Dendritic cell treated with granulocyte-macrophage colony-stimulating factor and Interleukin-4, amounts not matched to agents 40 ng/mL and 50 ng/mL, for 4 days (primary cell): Measurements from ENCODE around the gene REG3G.

Experiments
- H3K27ac Mint-ChIP-seq: one replicate; pipeline ENCODE4 v1.8.0; 2022; ENCODE audit warnings: mild to moderate bottlenecking, mixed read lengths
- H3K27me3 Mint-ChIP-seq: one replicate; pipeline ENCODE4 v1.8.0; 2022; ENCODE audit warnings: mild to moderate bottlenecking, mixed read lengths
- H3K36me3 Mint-ChIP-seq: one replicate; pipeline ENCODE4 v1.8.0; 2022; ENCODE audit warnings: low read depth, mixed read lengths
- H3K4me1 Mint-ChIP-seq: one replicate; pipeline ENCODE4 v1.8.0; 2022; ENCODE audit warnings: low read depth, mixed read lengths
- H3K4me3 Mint-ChIP-seq: one replicate; pipeline ENCODE4 v1.8.0; 2022; ENCODE audit warnings: mild to moderate bottlenecking, moderate library complexity, mixed read lengths
- H3K9me3 Mint-ChIP-seq: one replicate; pipeline ENCODE4 v1.8.0; 2022; ENCODE audit warnings: mixed read lengths
- intact Hi-C: fragments of 100-400 bp; cut with micrococcal nuclease; formaldehyde crosslinking; loops from one replicate; pipeline ENCODE4 v1.15.0; 2022

The REG3G gene

DNA sequence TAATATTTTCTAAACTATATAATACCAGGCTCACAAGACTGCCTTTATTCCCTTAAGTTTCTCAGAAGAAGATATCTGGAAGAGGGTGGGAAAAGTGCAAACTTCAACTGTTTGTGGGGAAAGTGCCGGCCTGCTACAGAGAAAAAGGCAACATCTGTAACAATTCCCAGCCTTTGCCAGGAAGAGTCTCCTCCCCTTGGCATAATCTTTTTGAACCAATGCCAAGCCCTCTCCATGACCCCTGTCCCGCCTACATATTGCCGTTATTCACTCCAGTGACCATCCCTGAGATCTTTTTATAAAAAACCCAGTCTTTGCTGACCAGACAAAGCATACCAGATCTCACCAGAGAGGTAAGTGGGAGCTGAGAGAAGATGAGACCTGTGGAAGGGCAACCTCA, at the start of gene REG3G:
Gene REG3G (plus strand): TSS at position 282 of the 400 bp plus-strand sequence. CDS start 392 bp downstream, outside the sequence.
- Mint-ChIP-seq H3K4me1 (no peaks in the 10 kb centered on the region), H3K27me3 (no peaks in the 10 kb centered on the region), H3K36me3 (no peaks in the 10 kb centered on the region), H3K4me3 (no peak within 1 kb of the TSS), H3K27ac (no peak within 1 kb of the TSS), H3K9me3 (no peaks in the 10 kb centered on the region)
- intact Hi-C loops: no loop called here

DNA sequence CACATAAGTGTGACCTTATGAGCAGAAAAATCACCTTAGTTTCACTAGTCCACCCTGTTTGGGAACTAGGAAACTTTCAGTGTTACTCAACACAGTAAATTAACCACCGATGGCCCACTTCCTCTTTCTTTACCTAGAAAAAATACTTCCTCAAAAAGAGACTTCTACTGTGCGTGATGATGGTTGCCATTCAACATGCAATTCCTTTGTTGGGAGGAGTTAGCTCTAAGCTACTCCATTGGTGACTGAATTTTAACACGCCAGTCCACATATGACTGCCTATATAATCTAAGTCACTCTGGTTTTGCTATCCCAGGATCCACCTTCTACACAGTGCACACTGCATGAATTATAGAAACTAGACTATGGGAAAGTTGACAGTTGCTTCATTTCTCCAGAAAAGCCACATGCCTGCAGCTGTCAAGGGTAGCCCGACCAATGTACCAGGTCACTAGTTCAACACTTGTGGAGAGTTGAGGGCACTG, 47.8 kb upstream of the REG3G start:
- H3K27me3 Mint-ChIP-seq: peaks cover 3% of the 10 kb centered on the region
- H3K4me1 Mint-ChIP-seq: peaks cover 26% of the 10 kb centered on the region
- no peak overlapping the region for H3K4me3 Mint-ChIP-seq
- peaks cover 8% of the 10 kb centered on the region for H3K9me3 Mint-ChIP-seq
- no peaks in the 10 kb centered on the region for H3K36me3 Mint-ChIP-seq
- no peak overlapping the region for H3K27ac Mint-ChIP-seq
- intact Hi-C loops: no loop called here

DNA sequence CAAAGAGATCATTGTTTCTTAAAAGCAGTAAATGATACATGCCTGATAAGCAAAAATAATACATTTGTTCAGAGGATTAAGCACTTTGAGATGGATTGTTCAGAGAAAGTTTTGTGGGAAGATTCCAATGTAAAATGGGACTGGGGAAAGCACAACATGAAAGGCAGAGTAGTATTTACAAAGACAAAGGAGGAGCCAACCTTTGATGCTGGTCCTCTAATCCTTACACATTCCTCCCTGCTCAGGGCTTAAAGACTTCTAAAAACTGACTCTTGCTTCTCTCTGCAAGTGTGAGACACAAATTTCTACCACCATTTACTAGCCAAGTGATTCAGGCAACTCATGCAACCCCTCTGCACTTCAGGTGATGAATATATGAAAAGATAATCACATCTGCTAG, 47.2 kb upstream of the REG3G start:
- no peaks in the 10 kb centered on the region for H3K36me3 Mint-ChIP-seq
- H3K4me1 Mint-ChIP-seq: peaks cover 26% of the 10 kb centered on the region
- no peak overlapping the region for H3K4me3 Mint-ChIP-seq
- H3K27me3 Mint-ChIP-seq: peaks cover 3% of the 10 kb centered on the region
- peaks cover 8% of the 10 kb centered on the region for H3K9me3 Mint-ChIP-seq
- intact Hi-C loops: no loop called here
- H3K27ac Mint-ChIP-seq: no peak overlapping the region

DNA sequence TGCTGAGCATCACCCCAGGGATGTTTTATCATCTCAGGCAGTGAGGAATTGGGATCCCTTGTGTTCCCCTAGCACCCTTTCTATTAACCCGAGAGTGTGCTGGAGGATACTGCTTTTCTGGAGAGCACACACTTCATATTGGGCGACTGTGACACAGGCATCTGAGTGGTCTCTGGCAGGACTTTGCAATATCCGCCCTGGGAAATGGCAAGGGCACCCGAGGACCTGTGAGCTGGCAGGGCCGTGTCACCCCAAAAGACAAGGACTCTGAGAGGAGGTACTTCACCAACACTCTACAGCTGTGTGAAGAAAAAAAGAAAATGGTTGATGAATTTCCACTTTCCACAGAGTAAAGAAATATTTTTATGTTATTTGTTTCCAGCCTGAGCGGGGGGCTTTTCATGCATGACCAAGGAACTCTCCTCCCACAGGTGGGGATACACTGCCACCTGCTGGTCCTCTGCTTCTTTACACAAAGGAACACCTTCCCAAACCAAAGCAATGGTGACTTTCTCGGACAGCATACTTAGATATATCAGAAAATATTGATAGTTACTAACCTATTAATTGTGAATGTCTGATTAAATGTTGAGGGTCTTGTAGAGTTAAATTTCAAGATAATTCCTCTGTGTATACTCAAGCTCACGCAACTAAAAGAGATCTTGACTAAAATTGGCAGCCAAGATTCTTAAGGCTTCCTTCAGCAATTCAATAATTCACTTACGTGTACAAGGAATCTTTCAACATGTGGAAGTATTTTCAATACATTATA, 45.9 kb upstream of the REG3G start:
- no peak overlapping the region for H3K4me3 Mint-ChIP-seq
- no peaks in the 10 kb centered on the region for H3K36me3 Mint-ChIP-seq
- intact Hi-C loops: loop anchor here (1.0 kb wide), 1 partner anchor 306 kb away; no protein-coding TSS in a partner anchor
- no peak overlapping the region for H3K27ac Mint-ChIP-seq
- peaks cover 3% of the 10 kb centered on the region for H3K27me3 Mint-ChIP-seq
- peaks cover 2% of the 10 kb centered on the region for H3K9me3 Mint-ChIP-seq
- H3K4me1 Mint-ChIP-seq: peaks cover 30% of the 10 kb centered on the region

DNA sequence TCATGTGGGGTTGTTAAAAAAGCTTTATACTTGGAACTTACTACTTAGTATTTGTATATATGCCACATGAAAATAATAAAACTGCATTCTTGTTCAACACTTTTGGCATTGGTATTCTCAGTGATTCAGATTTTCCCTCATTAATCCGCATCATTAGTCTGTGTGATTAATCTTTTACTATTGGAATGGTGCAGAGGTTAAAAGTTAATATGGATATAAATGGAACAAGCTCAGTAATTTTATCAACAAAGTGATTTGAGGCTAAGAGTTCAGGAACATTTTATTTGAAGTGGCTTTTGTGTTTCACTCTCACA, 45.4 kb upstream of the REG3G start:
- Mint-ChIP-seq H3K9me3 (no peaks in the 10 kb centered on the region), H3K36me3 (no peaks in the 10 kb centered on the region), H3K4me3 (no peak overlapping the region), H3K27ac (no peak overlapping the region), H3K4me1 (peaks cover 33% of the 10 kb centered on the region), H3K27me3 (peaks cover 3% of the 10 kb centered on the region)
- intact Hi-C loops: no loop called here

DNA sequence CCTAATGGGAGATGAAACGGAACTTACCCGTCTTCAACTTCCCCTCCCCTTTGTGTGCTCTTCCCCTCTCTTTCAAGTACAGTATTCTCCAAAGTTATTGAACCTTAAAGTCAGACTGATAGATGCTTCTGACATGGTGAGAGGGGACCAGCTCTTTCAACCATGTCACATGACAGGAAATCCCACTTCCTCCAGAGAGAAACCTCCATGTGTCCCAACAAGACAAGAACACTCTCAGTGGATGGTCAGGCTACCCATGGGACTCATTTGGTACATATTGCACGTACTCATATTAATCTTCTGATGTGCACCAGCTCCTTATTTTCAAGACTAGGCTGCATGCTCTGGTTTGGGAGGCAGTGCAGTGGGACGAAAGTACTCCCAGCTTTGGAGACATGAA, 44.6 kb upstream of the REG3G start:
- H3K4me1 Mint-ChIP-seq: peaks cover 33% of the 10 kb centered on the region
- H3K4me3 Mint-ChIP-seq: no peak overlapping the region
- intact Hi-C loops: no loop called here

DNA sequence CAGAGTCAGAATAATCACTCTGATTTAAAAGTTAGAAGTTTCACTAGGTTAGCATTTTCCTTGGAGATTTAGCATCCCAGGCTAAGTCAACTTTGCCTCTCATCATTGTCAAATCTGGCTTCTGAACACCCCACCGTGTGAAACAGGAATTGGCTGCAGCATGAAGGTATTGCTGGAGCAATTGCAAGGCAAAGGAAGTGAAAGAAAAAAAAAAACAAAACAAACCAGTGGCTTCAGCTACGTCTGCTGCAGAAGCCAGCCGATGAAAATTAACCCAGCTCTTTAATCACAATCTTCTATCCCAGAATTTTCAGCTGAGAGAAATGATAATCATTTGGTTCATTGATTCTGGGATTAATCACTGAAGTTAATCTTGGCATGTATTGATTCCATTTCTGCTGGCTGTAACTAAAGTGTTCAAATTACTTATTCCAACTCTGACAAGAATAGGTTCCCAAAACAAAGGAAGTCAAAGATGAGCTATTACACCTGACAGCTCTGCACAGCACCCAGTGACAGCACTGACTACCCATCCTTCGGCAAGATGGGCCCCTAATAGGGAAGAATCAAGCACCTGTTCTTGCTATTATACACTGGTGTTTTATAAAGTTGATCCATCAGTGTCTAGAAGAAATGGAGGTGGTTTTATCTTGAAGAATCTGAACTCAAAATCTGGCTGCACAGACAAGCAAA, 42.7 kb upstream of the REG3G start:
- Mint-ChIP-seq H3K4me1 (peaks cover 25% of the 10 kb centered on the region), H3K4me3 (no peak overlapping the region), H3K36me3 (no peaks in the 10 kb centered on the region), H3K27me3 (peaks cover 3% of the 10 kb centered on the region), H3K9me3 (no peaks in the 10 kb centered on the region), H3K27ac (no peak overlapping the region)
- intact Hi-C loops: no loop called here

More for the DNA sequence above, 44.6 kb upstream of the REG3G start:
- no peaks in the 10 kb centered on the region for H3K36me3 Mint-ChIP-seq
- H3K27ac Mint-ChIP-seq: no peak overlapping the region
- no peaks in the 10 kb centered on the region for H3K9me3 Mint-ChIP-seq
- H3K27me3 Mint-ChIP-seq: peaks cover 3% of the 10 kb centered on the region

DNA sequence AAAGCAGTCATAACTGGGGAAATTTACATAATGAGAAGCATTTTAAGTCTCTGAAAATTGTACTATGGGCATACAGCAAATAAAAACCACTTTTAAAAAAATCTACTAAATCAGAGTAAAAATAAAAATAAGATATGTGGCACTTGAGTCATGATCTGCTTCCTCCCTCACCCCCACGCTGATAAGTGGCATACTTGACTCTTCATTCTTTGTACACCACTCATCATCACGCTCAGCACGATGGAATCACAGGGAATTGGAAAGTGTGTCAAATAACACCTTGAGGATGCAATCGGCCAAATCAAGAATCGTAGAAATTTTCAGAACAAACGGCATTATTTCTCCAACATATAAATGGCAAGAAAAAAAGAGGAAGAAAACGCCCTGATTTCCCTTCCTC, 41.1 kb upstream of the REG3G start:
- Mint-ChIP-seq H3K4me3 (no peak overlapping the region), H3K27ac (no peak overlapping the region), H3K36me3 (no peaks in the 10 kb centered on the region), H3K4me1 (peaks cover 17% of the 10 kb centered on the region), H3K27me3 (peaks cover 3% of the 10 kb centered on the region), H3K9me3 (no peaks in the 10 kb centered on the region)
- intact Hi-C loops: no loop called here

DNA sequence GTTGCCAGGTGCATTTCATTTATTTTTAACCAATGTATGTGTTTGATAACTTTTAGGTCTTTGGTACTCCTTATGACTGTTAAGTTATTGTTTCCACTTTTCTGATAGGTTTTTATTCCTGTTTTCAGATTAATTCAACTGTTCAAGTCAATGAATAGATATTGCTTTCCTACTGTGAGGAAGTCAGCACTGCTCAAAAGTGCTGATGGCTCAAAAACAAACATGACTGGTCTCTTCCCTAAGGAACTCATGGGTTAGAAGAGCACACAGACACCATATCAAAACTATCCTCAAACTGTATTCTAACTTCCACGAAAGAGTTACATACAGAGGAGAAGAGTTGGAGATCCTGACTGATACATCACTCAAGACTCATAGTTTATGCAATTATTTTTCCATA, 39.9 kb upstream of the REG3G start:
- Mint-ChIP-seq H3K9me3 (no peaks in the 10 kb centered on the region), H3K4me3 (no peak overlapping the region), H3K27me3 (peaks cover 3% of the 10 kb centered on the region), H3K36me3 (no peaks in the 10 kb centered on the region), H3K27ac (no peak overlapping the region), H3K4me1 (peaks cover 16% of the 10 kb centered on the region)
- intact Hi-C loops: no loop called here

DNA sequence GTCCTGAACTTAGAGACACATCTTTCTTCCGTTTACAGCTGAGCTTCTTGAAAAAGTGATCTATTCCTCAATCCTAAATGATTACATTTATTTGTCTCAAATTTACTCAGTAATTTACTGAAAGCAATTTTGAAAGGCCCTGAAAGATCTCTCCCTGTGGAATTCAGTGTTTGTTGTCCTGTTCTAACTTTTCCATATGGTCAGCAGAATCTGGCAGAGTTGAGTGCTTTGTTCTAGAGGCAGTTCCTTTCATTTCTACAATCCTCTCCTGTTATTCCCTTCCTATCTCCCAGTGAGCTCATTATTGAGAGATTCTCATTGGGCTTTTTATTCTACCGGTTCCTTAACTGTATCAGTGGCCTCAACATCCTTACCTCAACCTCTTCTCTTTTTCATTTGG, 36.5 kb upstream of the REG3G start:
- no peak overlapping the region for H3K4me3 Mint-ChIP-seq
- H3K4me1 Mint-ChIP-seq: peaks cover 19% of the 10 kb centered on the region
- intact Hi-C loops: no loop called here
- no peaks in the 10 kb centered on the region for H3K9me3 Mint-ChIP-seq
- peaks cover 29% of the 10 kb centered on the region for H3K27me3 Mint-ChIP-seq
- no peak overlapping the region for H3K27ac Mint-ChIP-seq
- no peaks in the 10 kb centered on the region for H3K36me3 Mint-ChIP-seq

DNA sequence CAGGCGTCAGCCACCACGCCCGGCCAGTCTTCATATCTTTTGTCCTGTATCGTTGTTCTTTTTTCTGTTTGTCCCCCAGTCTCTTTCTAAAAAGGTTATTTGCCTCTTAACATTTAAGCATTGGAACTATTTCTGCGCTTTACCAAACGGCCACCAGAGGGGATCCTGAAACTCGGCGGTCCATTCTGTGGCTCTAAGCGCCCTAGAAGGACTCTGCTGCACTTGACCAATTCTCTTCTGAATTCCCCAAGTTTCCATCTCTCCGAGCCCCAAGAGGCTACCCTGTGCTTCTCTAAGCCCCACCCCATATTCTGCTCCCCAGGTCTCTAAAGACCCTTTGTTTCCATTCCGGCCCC, 33.1 kb upstream of the REG3G start:
- Mint-ChIP-seq H3K4me1 (peaks cover 12% of the 10 kb centered on the region), H3K27me3 (peaks cover 43% of the 10 kb centered on the region), H3K4me3 (no peak overlapping the region), H3K36me3 (no peaks in the 10 kb centered on the region), H3K9me3 (no peaks in the 10 kb centered on the region), H3K27ac (no peak overlapping the region)
- intact Hi-C loops: no loop called here

DNA sequence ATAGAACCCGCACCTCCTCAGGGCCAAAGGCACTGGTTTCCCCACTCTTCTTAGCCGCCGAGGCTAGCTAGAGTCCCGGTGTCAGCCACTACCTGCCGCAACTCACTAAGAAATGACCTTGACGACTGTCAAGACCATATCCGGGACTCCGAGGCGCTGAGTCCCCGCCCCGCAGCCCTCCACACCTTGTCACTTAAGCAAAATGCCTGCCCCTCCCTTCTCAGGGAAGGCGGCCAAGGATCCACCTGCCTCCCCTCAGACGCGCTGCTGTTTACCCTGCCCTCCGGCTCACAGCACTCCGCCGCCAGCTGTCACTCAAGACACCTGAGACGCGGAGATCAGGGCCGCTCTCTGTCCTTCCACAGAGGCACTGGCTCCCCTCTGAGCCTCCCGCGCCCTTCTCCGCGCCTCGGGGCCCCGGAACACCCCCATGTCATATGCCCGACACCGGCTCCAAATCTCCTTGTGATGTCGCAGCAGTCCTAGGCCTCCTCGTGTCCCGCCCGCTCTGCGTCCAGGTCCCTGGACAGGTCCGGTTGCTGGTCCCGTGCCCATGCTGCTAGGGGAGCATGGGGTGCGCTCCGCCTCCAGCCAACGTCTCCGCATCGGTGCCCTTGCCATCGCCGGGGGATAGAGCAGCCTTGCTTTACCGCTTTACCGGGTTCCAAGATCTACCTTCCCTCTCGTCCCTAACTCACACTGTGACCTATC, 32.5 kb upstream of the REG3G start:
- peaks cover 12% of the 10 kb centered on the region for H3K4me1 Mint-ChIP-seq
- no peaks in the 10 kb centered on the region for H3K9me3 Mint-ChIP-seq
- H3K27ac Mint-ChIP-seq: no peak overlapping the region
- no peak overlapping the region for H3K4me3 Mint-ChIP-seq
- peaks cover 43% of the 10 kb centered on the region for H3K27me3 Mint-ChIP-seq
- no peaks in the 10 kb centered on the region for H3K36me3 Mint-ChIP-seq
- intact Hi-C loops: no loop called here

DNA sequence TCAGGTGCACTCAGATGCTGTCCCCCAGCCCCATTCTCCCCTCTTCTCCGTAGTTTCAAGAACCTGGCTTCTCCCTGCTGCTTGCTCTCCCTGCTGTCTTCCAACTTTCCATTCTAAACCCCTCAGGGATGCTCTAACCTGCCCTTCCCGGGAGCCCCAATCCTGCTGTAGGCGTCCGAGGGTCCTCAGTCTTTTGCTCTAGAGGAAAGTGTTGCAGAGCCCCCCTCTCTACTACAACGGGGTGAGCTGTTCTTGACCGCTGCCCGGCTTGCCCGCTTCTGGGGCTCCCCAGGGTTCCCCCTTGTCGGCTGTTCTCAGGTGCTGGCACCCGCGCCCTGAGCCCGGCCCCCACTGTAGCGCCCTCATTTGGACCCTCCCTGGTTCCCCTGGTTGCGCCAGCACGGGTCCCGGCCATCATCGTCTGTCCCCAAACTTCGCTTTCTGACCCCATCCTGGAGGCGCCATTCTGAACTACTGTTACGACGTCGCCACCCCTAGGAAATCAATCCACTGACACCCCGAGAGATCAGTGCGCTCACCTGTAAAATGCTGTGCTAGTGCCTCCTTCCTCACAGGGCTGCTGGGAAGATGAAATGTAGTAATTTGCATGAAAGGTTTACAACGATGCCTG, 31.9 kb upstream of the REG3G start:
- no peak overlapping the region for H3K4me3 Mint-ChIP-seq
- no peaks in the 10 kb centered on the region for H3K36me3 Mint-ChIP-seq
- H3K27ac Mint-ChIP-seq: no peak overlapping the region
- intact Hi-C loops: no loop called here
- peaks cover 12% of the 10 kb centered on the region for H3K4me1 Mint-ChIP-seq
- no peaks in the 10 kb centered on the region for H3K9me3 Mint-ChIP-seq
- H3K27me3 Mint-ChIP-seq: peaks cover 43% of the 10 kb centered on the region

DNA sequence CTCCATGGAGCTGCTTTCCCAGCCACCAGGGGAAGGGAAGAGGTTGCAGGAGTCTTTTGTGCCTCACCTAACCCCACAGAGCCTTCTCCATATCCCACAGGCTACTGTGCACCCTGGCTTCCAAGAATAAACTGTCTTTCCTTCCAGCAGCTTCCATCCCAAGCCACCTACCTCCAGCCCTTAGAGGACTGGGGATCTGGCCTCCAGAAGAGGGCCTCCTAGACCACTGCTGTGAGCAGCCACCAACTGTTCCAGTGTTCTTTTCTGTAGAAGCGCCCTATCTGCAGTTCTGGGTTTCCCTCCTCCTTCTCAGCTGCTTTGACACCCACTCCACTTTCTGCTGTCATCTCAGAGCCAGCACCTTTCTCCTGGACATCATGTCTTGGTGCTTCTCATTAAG, 30.7 kb upstream of the REG3G start:
- intact Hi-C loops: no loop called here

More for the DNA sequence above, 30.7 kb upstream of the REG3G start:
- Mint-ChIP-seq H3K9me3 (no peaks in the 10 kb centered on the region), H3K4me1 (peaks cover 12% of the 10 kb centered on the region), H3K36me3 (no peaks in the 10 kb centered on the region), H3K4me3 (no peak overlapping the region), H3K27ac (no peak overlapping the region), H3K27me3 (peaks cover 43% of the 10 kb centered on the region)
